Glutamatergic neuron (in vitro differentiated cells): ENCODE data around the gene TMEM170B. TPM values are rescaled to one million over a fixed set of nuclear protein-coding genes. Genes with fewer than 3 reads are reported as not detected.

ENCODE experiments used
- DNase-seq: peaks from one replicate; pipeline ENCODE4 v3.0.0; 2022
- H3K27ac Mint-ChIP-seq: one replicate; pipeline ENCODE4 v1.8.0; 2020; ENCODE audit warnings: mild to moderate bottlenecking, mixed read lengths, inconsistent platforms; ENCODE audit not compliant: unreplicated experiment
- H3K27me3 Mint-ChIP-seq: one replicate; pipeline ENCODE4 v1.8.0; 2020; ENCODE audit warnings: mild to moderate bottlenecking, moderate library complexity, mixed read lengths, inconsistent platforms; ENCODE audit not compliant: unreplicated experiment
- H3K36me3 Mint-ChIP-seq: one replicate; pipeline ENCODE4 v1.8.0; 2020; ENCODE audit warnings: mild to moderate bottlenecking, mixed read lengths, inconsistent platforms; ENCODE audit not compliant: unreplicated experiment
- H3K4me1 Mint-ChIP-seq: one replicate; pipeline ENCODE4 v1.8.0; 2020; ENCODE audit warnings: mild to moderate bottlenecking, low read depth, mixed read lengths, inconsistent platforms; ENCODE audit not compliant: unreplicated experiment
- H3K4me3 Mint-ChIP-seq: one replicate; pipeline ENCODE4 v1.8.0; 2020; ENCODE audit warnings: mild to moderate bottlenecking, mixed read lengths, inconsistent platforms; ENCODE audit not compliant: unreplicated experiment
- H3K9me3 Mint-ChIP-seq: one replicate; pipeline ENCODE4 v1.8.0; 2020; ENCODE audit warnings: mild to moderate bottlenecking, moderate library complexity, mixed read lengths, inconsistent platforms; ENCODE audit not compliant: unreplicated experiment
- CTCF ChIP-seq: fragments of 200-600 bp; sonication (generic); IDR thresholded peaks from one replicate; pipeline ENCODE4 v1.5.0; 2021; ENCODE audit not compliant: partially characterized antibody, unreplicated experiment
- total RNA-seq: library from RNA; stranded (reverse); fragmentation: NEBNext Ultra II Directional; extraction: Animal tissue kit (Norgen Biotek cat#: 25700); gene quantifications from one replicate; pipeline ENCODE4 v1.2.1, GENCODE V29; 2021; ENCODE audit not compliant: unreplicated experiment

Gene TMEM170B
- total RNA-seq, 1 donor from 2014 or later: 11.0 TPM

GRCh38 chr6:11607383-11607782 is 69.8 kb downstream of the TMEM170B start:
- H3K4me3 Mint-ChIP-seq: no peak overlapping the region
- no peak overlapping the region for H3K27ac Mint-ChIP-seq
- H3K36me3 Mint-ChIP-seq: no peaks in the 10 kb centered on the region
- no peak for TF ChIP-seq CTCF
- peaks cover 2% of the 10 kb centered on the region for H3K9me3 Mint-ChIP-seq
- H3K4me1 Mint-ChIP-seq: no peaks in the 10 kb centered on the region
- no peaks in the 10 kb centered on the region for H3K27me3 Mint-ChIP-seq
- DNase-seq: no peak

GRCh38 chr6:11608600-11609323 is 71.2 kb downstream of the TMEM170B start:
- Mint-ChIP-seq H3K27me3 (no peaks in the 10 kb centered on the region), H3K9me3 (peaks cover 2% of the 10 kb centered on the region), H3K4me1 (no peaks in the 10 kb centered on the region), H3K36me3 (no peaks in the 10 kb centered on the region), H3K27ac (no peak overlapping the region), H3K4me3 (no peak overlapping the region)
- no peak for TF ChIP-seq CTCF
- DNase-seq: no peak

- H3K9me3 Mint-ChIP-seq: peaks cover 2% of the 10 kb centered on the region
- H3K4me3 Mint-ChIP-seq: no peak overlapping the region
- no peaks in the 10 kb centered on the region for H3K36me3 Mint-ChIP-seq
- H3K27me3 Mint-ChIP-seq: no peaks in the 10 kb centered on the region
- no peak for DNase-seq
- no peak for TF ChIP-seq CTCF
- no peaks in the 10 kb centered on the region for H3K4me1 Mint-ChIP-seq
- H3K27ac Mint-ChIP-seq: no peak overlapping the region
Observed at GRCh38 chr6:11609324-11610071, 71.9 kb downstream of the TMEM170B start.

- H3K4me3 Mint-ChIP-seq: no peak overlapping the region
- DNase-seq: no peak
- TF ChIP-seq CTCF: no peak
- no peaks in the 10 kb centered on the region for H3K27me3 Mint-ChIP-seq
- no peaks in the 10 kb centered on the region for H3K4me1 Mint-ChIP-seq
- H3K9me3 Mint-ChIP-seq: peaks cover 2% of the 10 kb centered on the region
- H3K27ac Mint-ChIP-seq: no peak overlapping the region
- no peaks in the 10 kb centered on the region for H3K36me3 Mint-ChIP-seq
Observed at GRCh38 chr6:11613336-11613735, 75.8 kb downstream of the TMEM170B start.

GRCh38 chr6:11613858-11614257 is 76.3 kb downstream of the TMEM170B start:
- Mint-ChIP-seq H3K27me3 (no peaks in the 10 kb centered on the region), H3K4me1 (no peaks in the 10 kb centered on the region), H3K36me3 (no peaks in the 10 kb centered on the region), H3K27ac (no peak overlapping the region), H3K9me3 (peaks cover 2% of the 10 kb centered on the region), H3K4me3 (no peak overlapping the region)
- DNase-seq: no peak
- no peak for TF ChIP-seq CTCF
